MM.1S (cell line): ENCODE results near the gene CHML.

Experiments
- EZH2 ChIP-seq: fragments of 300-600 bp; sonication (generic); optimal IDR thresholded peaks from 2 replicates; pipeline ENCODE3; 2017; ENCODE audit warnings: low read depth, mild to moderate bottlenecking, antibody characterized with exemption, low read length, mixed read lengths
- EZH2phosphoT487 ChIP-seq: fragments of 300-600 bp; sonication (generic); IDR thresholded peaks from 2 replicates; pipeline ENCODE4 v1.6.1; 2018; ENCODE audit warnings: antibody characterized with exemption, low read length
- TF ChIP-seq, protein P1 (sequence below): fragments of 300-600 bp; sonication (generic); IDR thresholded peaks from 2 replicates; pipeline ENCODE4 v1.5.1; 2016; ENCODE audit warnings: antibody characterized with exemption, low read length, mixed read lengths

- TF ChIP-seq, protein P1, sequence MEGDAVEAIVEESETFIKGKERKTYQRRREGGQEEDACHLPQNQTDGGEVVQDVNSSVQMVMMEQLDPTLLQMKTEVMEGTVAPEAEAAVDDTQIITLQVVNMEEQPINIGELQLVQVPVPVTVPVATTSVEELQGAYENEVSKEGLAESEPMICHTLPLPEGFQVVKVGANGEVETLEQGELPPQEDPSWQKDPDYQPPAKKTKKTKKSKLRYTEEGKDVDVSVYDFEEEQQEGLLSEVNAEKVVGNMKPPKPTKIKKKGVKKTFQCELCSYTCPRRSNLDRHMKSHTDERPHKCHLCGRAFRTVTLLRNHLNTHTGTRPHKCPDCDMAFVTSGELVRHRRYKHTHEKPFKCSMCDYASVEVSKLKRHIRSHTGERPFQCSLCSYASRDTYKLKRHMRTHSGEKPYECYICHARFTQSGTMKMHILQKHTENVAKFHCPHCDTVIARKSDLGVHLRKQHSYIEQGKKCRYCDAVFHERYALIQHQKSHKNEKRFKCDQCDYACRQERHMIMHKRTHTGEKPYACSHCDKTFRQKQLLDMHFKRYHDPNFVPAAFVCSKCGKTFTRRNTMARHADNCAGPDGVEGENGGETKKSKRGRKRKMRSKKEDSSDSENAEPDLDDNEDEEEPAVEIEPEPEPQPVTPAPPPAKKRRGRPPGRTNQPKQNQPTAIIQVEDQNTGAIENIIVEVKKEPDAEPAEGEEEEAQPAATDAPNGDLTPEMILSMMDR, result no peak
- no peak for TF ChIP-seq EZH2phosphoT487
- TF ChIP-seq EZH2, result no peak
Observed at GRCh38 chr1:241612533-241613477, 27.4 kb downstream of the CHML start.
